ENCODE measurements around the gene UGGT2.

DNA sequence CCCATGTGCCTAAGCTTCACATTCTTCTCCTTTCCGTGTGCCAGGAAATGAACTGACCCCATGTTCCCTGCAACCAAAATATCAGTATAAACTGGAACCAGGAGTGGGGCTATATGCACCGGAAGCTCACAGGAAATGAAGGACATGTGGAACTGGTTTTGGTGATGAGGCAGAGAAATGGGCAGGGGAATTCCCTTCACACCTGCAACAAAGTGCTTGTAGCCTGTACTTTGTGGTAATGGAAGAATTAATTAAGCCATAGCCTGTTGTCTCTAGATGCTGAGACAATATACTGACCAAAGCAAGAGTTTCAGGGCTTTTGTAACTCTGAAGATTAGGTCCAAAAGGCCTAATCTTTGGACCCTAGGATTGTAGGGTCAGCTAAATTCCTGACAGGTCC, 15.5 kb upstream of the UGGT2 start:
- TF ChIP-seq POLR2AphosphoS5 (IDR thresholded peaks at IDR 0.05): no peak
- TF ChIP-seq, protein P1, sequence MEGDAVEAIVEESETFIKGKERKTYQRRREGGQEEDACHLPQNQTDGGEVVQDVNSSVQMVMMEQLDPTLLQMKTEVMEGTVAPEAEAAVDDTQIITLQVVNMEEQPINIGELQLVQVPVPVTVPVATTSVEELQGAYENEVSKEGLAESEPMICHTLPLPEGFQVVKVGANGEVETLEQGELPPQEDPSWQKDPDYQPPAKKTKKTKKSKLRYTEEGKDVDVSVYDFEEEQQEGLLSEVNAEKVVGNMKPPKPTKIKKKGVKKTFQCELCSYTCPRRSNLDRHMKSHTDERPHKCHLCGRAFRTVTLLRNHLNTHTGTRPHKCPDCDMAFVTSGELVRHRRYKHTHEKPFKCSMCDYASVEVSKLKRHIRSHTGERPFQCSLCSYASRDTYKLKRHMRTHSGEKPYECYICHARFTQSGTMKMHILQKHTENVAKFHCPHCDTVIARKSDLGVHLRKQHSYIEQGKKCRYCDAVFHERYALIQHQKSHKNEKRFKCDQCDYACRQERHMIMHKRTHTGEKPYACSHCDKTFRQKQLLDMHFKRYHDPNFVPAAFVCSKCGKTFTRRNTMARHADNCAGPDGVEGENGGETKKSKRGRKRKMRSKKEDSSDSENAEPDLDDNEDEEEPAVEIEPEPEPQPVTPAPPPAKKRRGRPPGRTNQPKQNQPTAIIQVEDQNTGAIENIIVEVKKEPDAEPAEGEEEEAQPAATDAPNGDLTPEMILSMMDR (IDR thresholded peaks at IDR 0.05): no peak

All from breast epithelium (tissue), 3 donors.